Neuron (in vitro differentiated cells): Measurements from ENCODE around the gene KXD1.

Experiments
- H2AFZ ChIP-seq: one replicate; pipeline ENCODE4 v1.6.1; 2013; ENCODE audit warnings: low read depth, mild to moderate bottlenecking, inconsistent platforms, low read length, moderate library complexity
- H3K27me3 ChIP-seq: one replicate; pipeline ENCODE4 v1.6.1; 2013; ENCODE audit warnings: low read length; ENCODE audit not compliant: insufficient read depth
- H3K36me3 ChIP-seq: one replicate; pipeline ENCODE4 v1.6.1; 2013; ENCODE audit warnings: low read length; ENCODE audit not compliant: insufficient read depth
- H3K4me1 ChIP-seq: one replicate; pipeline ENCODE4 v1.6.1; 2013; ENCODE audit warnings: low read length; ENCODE audit not compliant: insufficient read depth
- H3K4me3 ChIP-seq: 2 replicates; pipeline ENCODE4 v1.5.1; 2013; ENCODE audit warnings: mild to moderate bottlenecking, low read length, moderate library complexity
- H3K9me3 ChIP-seq: one replicate; pipeline ENCODE4 v1.6.1; 2013; ENCODE audit warnings: low read length

The KXD1 gene

DNA sequence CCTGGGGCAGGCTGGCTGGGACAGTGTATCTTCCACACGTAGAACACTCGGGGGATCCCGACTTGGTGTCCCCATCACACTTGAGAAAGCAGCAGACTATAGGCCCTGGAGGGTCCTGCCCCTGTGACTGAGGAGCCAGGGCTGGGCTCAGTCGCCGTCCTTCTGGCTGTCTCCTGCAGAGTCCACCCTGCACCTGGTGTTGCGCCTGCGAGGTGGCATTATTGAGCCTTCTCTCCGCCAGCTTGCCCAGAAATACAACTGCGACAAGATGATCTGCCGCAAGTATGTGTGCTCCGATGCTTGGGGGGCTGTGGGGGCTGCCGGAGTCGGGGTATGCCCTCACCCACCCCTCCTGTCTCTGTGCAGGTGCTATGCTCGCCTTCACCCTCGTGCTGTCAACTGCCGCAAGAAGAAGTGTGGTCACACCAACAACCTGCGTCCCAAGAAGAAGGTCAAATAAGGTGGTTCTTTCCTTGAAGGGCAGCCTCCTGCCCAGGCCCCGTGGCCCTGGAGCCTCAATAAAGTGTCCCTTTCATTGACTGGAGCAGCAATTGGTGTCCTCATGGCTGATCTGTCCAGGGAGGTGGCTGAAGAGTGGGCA is 17.1 kb downstream of the KXD1 start:
- no peaks in the 10 kb centered on the region for H3K27me3 ChIP-seq
- peaks cover 9% of the 10 kb centered on the region for H3K4me1 ChIP-seq
- peaks cover 39% of the 10 kb centered on the region for H3K36me3 ChIP-seq
- no peak overlapping the region for H3K4me3 ChIP-seq
- no peaks in the 10 kb centered on the region for H3K9me3 ChIP-seq
- H2AFZ ChIP-seq = no peak overlapping the region

DNA sequence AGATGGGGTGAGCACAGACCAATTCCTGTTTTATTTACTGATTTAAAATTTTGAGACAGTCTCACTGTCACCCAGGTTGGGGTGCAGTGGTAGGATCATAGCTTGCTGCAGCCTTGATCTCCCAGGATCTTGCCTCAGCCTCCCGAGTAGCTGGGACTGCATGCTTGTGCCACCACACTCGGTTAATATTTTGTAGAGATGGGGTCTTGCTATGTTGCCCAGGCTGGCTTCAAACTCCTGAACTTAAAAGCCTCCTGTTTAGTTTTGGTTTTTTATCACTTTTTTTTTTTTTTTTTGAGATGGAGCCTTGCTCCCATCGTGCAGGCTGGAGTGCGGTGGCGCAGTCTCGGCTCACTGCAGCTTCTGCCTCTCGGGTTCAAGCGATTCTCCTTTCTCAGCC is 18.7 kb downstream of the KXD1 start:
- H3K9me3 ChIP-seq = no peaks in the 10 kb centered on the region
- H3K27me3 ChIP-seq = no peaks in the 10 kb centered on the region
- peaks cover 9% of the 10 kb centered on the region for H3K4me1 ChIP-seq
- no peak overlapping the region for H3K4me3 ChIP-seq
- H3K36me3 ChIP-seq = peaks cover 39% of the 10 kb centered on the region
- no peak overlapping the region for H2AFZ ChIP-seq

DNA sequence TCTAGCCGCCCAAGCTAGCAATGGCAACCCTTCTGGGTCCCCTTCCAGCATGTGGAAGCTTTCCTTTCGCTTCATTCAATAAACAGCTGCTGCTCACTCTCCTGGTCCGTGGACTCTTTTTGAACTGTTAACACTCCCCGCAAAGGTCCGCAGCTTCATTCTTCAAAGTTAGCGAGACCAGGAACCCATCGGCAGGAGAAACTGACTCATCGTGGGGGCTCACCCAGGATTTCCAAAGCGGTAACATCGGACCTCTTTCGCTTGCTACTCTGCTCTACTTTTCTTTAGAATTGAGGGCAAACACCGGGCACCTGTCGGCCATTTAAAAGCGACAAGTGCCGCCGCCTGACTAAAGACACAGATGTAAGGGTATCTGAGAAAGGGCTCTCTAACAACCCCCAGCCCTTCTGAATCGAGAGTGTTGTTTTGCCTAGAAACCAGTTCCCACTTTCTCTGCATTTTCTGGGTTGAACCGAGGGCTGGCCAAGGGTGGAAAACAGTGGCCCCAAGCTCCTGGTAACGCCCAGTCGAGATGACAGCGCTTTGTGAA is 19.8 kb downstream of the KXD1 start:
- peaks cover 39% of the 10 kb centered on the region for H3K36me3 ChIP-seq
- no peak overlapping the region for H2AFZ ChIP-seq
- no peak overlapping the region for H3K4me3 ChIP-seq
- H3K27me3 ChIP-seq = no peaks in the 10 kb centered on the region
- H3K9me3 ChIP-seq = no peaks in the 10 kb centered on the region
- H3K4me1 ChIP-seq = peaks cover 8% of the 10 kb centered on the region

DNA sequence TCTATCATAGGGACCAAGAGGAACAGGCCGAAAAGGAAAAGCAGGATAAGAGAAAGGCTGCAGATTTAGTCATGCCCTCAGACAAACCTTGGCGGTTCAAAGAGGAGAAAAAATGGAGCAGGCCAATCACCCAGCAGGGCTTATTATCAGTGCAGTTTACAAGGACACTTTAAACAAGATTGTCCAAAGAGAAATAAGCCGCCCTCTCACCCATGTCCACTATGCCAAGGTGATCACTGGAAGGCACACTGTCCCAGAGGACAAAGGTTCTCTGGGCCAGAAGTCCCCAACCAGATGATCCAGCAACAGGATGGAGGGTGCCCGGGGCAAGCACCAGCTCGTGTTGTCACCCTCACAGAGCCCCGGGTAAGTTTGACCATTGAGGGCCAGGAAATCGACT is 22.6 kb downstream of the KXD1 start:
- Histone ChIP-seq H3K4me3 (no peak overlapping the region), H3K27me3 (no peaks in the 10 kb centered on the region), H3K4me1 (no peaks in the 10 kb centered on the region), H2AFZ (no peak overlapping the region), H3K9me3 (no peaks in the 10 kb centered on the region), H3K36me3 (peaks cover 20% of the 10 kb centered on the region)

DNA sequence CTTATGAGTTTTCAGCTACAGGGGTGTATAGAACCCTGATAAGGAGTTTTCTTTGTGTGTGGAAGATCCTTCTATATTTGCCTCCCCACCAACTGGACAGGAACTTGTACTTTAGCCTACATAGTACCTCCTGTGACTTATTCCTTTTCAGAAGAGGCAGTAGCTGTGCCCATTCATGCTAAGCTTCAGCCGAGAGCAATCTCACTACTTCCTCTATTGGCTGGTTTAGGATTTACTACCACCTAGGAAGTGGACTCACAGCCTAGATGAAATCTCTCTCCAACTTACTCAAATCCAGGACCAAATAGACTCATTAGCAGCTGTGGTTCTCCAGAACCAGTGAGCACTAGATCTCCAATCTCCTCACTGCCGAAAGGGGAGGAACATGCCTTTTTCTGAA is 28.6 kb downstream of the KXD1 start:
- Histone ChIP-seq H3K36me3 (peaks cover 9% of the 10 kb centered on the region), H3K9me3 (peaks cover 1% of the 10 kb centered on the region), H3K4me1 (peaks cover 5% of the 10 kb centered on the region), H3K4me3 (no peak overlapping the region), H2AFZ (no peak overlapping the region), H3K27me3 (no peaks in the 10 kb centered on the region)

DNA sequence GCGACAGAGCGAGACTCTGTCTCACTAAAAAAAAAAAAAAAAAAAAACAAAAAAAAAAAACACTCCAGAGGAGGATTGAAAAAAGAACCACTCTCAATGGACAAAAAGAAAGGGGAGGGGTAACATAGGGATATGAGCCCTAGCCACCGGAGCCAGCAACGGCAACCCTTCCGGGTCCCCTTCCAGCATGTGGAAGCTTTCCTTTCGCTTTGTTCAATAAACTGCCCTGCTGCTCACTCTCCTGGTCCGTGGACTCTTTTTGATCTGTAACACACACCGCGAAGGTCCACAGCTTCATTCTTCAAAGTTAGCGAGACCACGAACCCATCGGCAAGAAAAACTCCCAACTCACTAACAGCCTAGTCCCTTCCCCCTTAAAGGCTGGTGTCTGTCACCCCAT is 29.9 kb downstream of the KXD1 start:
- Histone ChIP-seq H3K4me1 (peaks cover 5% of the 10 kb centered on the region), H3K36me3 (peaks cover 9% of the 10 kb centered on the region), H2AFZ (no peak overlapping the region), H3K9me3 (peaks cover 1% of the 10 kb centered on the region), H3K4me3 (no peak overlapping the region), H3K27me3 (no peaks in the 10 kb centered on the region)

DNA sequence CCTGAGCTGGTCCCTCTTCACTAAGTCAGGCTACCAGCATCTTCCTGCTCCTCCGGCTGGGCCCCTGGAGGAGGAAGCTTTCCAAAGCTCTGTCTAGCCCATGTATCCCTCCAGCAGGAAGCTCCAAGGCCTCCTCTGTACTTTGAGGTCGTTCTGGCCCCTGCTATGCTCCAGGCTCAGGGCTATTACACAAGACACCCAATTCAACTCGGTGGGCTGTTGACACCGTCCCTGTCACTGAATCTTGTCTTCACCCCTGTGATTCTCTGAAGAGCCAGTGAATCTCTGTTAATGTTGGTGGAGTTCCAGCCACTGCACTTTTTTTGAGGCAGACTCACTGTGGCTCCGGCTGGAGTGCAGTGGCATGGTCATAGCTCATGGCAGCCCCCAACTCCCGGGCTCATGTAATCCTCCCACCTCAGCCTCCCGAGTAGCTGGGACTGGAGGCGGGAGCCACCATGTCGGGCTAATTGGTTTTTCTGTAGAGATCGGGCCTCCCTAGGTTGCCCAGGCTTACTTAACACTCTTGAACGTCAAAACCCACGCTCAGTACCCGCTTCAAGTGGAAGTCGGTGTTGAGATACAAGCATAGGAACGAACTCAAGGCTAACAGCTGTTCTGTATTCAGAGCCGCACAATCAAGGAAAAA is 30.4 kb downstream of the KXD1 start:
- peak overlapping the region; percentile 67 for H2AFZ ChIP-seq
- peaks cover 5% of the 10 kb centered on the region for H3K4me1 ChIP-seq
- peak overlapping the region; percentile 57 for H3K4me3 ChIP-seq
- H3K27me3 ChIP-seq = no peaks in the 10 kb centered on the region
- peaks cover 9% of the 10 kb centered on the region for H3K36me3 ChIP-seq
- peaks cover 1% of the 10 kb centered on the region for H3K9me3 ChIP-seq

DNA sequence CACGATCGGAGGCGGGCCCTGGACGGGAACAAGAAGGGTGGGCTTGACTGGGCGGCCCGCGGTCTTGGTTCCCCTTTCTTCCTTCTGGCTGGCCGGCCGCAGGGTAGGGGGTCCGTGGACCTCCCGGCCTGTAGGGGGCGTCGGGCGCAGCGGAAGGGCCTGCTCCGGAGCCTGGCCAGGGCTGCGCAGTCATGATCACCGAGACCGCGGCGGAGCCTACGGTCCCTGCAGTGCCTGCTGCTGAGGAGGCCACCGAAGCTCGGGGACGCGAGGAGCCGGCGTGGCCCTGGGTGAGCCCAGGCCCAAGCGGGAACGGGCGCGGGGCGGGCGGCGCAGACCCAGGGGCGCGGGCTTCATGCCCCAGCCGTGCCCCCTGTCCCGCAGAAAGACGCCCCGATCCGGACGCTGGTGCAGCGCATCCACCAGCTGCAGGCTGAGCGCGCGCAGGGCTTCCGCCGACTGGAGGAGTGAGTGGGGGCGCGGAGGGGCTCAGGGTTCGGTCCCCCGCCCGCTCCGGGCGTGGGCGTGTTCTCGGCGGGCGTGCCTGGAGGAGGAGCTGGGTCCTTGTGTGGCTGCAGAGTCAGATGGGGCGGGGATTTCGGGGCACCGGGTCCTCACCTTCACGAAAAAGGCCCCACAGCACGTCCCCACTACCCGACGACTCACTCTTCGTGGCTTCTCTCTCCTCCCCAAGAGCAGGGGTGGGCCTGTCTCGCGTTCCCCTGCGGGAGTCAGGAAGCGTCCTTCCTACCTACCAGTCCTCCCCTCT is 31.1 kb downstream of the KXD1 start, which contains the start of gene REX1BD:
REX1BD (plus strand) TSS at position 188 of the 769 bp plus-strand sequence; CDS start at position 192, 4 bp downstream.
- peaks cover 5% of the 10 kb centered on the region for H3K4me1 ChIP-seq
- peak within 1 kb of the TSS; percentile 67 for H2AFZ ChIP-seq
- H3K4me3 ChIP-seq = peak within 1 kb of the TSS; percentile 57
- peaks cover 9% of the 10 kb centered on the region for H3K36me3 ChIP-seq
- peaks cover 1% of the 10 kb centered on the region for H3K9me3 ChIP-seq
- no peaks in the 10 kb centered on the region for H3K27me3 ChIP-seq

DNA sequence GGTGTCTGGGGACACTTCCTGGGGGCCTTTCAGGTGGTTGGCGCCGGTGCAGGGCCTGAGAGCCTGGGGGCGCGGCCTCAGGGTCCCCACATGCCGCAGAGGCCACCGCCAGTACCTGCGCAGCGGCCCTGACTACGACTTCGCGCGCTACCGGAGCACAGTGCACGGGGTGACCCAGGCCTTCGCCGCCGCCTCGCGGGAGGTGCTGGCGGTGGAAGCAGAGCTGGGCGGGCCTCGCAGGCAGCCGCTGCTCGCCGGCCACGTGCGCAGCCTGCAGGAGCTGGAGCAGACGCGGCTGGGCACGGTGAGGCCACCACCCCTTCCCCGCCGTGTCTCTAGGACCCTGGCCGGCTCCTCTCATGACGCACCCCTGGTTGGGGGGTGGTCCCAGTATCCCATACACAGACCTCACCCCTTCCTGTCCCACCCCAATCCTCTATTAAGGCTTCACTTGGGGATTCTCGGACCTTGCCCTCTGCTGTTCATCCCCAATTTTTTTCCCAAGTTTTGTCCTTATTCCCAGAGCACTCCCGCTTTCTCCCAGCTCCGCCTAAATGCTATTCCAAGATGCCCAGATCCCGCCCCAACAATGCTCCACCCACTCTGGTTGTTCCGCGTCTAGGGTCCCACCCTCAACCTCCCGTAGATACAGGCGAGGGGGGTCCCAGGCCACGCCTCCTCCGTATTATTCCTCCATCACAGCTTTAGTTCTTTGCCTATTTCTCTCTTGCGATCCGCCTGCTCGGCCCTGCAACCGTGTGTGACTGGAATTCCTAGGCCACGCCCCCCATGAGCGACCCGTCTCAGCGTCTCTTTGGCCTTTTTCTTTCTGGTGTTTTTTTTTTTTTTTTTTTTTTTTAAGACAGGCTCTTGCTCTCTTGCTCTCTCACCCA is 32.0 kb downstream of the KXD1 start:
- peaks cover 9% of the 10 kb centered on the region for H3K4me1 ChIP-seq
- H3K4me3 ChIP-seq = peak overlapping the region; percentile 57
- H3K36me3 ChIP-seq = peaks cover 9% of the 10 kb centered on the region
- peak overlapping the region; percentile 67 for H2AFZ ChIP-seq
- peaks cover under 1% of the 10 kb centered on the region for H3K27me3 ChIP-seq
- peaks cover 1% of the 10 kb centered on the region for H3K9me3 ChIP-seq

DNA sequence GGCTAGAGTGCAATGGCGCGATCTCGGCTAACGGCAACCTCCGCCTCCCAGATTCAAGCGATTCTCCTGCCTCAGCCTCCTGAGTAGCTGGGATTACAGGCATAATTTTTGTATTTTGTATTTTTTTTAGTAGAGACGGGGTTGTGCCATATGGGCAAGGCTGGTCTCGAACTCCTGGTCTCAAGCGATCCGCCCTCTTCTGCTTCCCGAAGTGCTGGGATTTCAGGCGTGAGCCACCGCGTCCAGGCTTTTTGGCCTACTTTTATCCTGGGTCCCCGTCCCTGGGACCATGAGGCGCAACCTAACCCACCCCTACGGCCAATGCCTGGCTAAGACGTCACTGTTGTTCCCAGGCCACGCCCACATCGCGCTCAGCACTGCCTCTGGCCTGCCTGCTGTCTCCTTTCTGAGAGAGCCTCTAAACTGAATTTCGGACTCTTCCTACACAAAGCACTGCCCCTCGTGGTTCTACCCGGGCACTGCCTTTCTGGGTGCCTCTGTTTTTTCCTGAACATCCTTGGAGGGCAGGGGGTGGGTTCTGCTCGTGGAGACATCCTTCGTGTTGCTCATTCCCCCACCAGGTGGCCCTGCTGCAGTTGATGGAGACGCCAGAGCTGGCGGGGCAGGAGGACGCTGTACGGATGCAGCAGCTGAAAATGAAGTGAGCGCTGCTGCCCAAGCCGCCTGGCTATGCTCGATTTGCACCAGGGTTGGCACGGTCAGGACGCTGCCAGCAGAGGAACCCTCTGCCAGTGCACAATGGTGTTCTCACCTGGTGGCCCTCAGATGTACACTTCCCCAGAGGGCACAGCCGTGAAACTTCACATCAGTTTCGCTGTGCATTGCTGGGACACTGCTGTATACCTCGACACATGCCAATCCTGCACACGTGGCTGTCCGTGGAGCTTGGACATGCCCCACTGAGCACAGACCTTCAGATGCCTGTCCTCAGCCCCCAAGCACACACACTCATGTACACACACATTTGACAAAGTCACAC is 32.9 kb downstream of the KXD1 start:
- H3K4me3 ChIP-seq = no peak overlapping the region
- peaks cover 9% of the 10 kb centered on the region for H3K36me3 ChIP-seq
- H3K4me1 ChIP-seq = peaks cover 14% of the 10 kb centered on the region
- H3K27me3 ChIP-seq = peaks cover 8% of the 10 kb centered on the region
- H2AFZ ChIP-seq = no peak overlapping the region
- H3K9me3 ChIP-seq = peaks cover 1% of the 10 kb centered on the region

DNA sequence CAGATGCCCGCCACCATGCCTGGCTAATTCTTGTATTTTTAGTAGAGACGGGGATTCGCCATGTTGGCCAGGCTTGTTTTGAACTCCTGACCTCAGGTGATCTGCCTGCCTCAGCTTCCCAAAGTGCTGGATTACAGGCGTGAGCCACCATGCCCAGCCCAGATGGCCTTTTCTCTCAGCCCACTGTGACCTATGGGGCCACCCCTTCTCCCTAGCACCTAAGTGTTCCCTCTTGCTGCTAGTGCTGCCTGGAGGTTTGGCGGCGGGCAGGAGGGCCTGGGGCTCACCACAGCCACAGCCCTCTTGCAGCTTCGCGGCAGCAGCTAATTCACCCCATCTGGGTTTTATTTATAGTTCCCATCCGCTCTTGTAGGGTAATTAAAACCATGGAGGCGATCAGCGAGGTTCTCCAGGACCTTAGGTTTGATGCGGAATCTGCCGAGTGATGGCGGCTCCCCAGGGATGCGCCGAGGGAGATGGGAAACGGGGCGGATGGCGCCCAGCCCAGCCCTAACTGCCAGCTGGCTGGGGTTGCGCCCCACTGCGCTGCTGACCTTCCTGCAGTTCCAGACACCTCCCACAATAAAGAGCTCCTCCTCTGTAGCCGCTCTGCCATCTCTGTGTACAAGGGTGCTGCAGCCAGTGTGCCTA is 34.2 kb downstream of the KXD1 start:
- H3K36me3 ChIP-seq = peaks cover 9% of the 10 kb centered on the region
- H3K9me3 ChIP-seq = peaks cover 1% of the 10 kb centered on the region
- H2AFZ ChIP-seq = no peak overlapping the region
- peaks cover 14% of the 10 kb centered on the region for H3K4me1 ChIP-seq
- peaks cover 10% of the 10 kb centered on the region for H3K27me3 ChIP-seq
- no peak overlapping the region for H3K4me3 ChIP-seq
